Ovary (tissue), 9 donors: ENCODE measurements around the gene FAR2. TPM values are rescaled to one million over a fixed set of nuclear protein-coding genes. Genes with fewer than 3 reads are reported as not detected.

Experiments
- DNase-seq, 5 donors: peaks; one replicate each; pipeline ENCODE4 v3.0.0-alpha.2; 2019 to 2020
- H3K27ac ChIP-seq, 2 donors: fragments of 200-600 bp; one replicate each; pipeline versions ENCODE4 v1.5.1 to v1.8.0; 2019 to 2022
- H3K27me3 ChIP-seq: fragments of 200-600 bp; one replicate; pipeline ENCODE4 v1.8.0; 2022
- H3K36me3 ChIP-seq: fragments of 200-600 bp; sonication (generic); one replicate; pipeline ENCODE4 v1.5.1; 2019
- H3K4me1 ChIP-seq: one replicate; pipeline ENCODE4 v1.8.1; 2013; ENCODE audit warnings: mild to moderate bottlenecking, moderate library complexity; ENCODE audit not compliant: insufficient read depth
- H3K4me3 ChIP-seq: fragments of 200-600 bp; sonication (generic); one replicate; pipeline ENCODE4 v1.5.1; 2017
- H3K9me3 ChIP-seq, 2 donors: fragments of 200-600 bp in 1 of 2; sonication (generic) in 1 of 2; one replicate each; pipeline versions ENCODE4 v1.5.1 to v1.8.1; 2013 to 2019; ENCODE audit warnings: mild to moderate bottlenecking in 1 of 2, moderate library complexity in 1 of 2
- CTCF ChIP-seq, 3 donors: fragments of 450-650 bp in 2 of 3; fragments of 200-600 bp in 1 of 3; IDR thresholded peaks; one replicate each; pipeline versions ENCODE4 v1.5.1 to v1.8.0; 2016 to 2022; ENCODE audit warnings: antibody characterized with exemption in 3 of 3, mild to moderate bottlenecking in 1 of 3
- EP300 ChIP-seq: sonication (generic); formaldehyde crosslinking; IDR thresholded peaks from one replicate; pipeline ENCODE4 v1.6.1; 2017; ENCODE audit warnings: antibody characterized with exemption
- POLR2A ChIP-seq: fragments of 450-650 bp; IDR thresholded peaks from one replicate; pipeline ENCODE4 v1.6.1; 2017; ENCODE audit warnings: antibody characterized with exemption, mild to moderate bottlenecking, moderate library complexity
- WGBS, 3 donors: extraction: QIAGEN DNeasy Blood & Tissue Kit in 1 of 3; methylation state at CpG; one replicate each; pipeline versions ENCODE4 v1.1.5 to v1.1.7; 2013 to 2017; 5-methylcytosine and 5-hydroxymethylcytosine counted together
- intact Hi-C, 4 donors: fragments of 100-400 bp; cut with DNase I; formaldehyde crosslinking; loops; one replicate each; pipeline versions ENCODE4 v1.11.0 to v1.15.1; 2022 to 2023
- polyA plus RNA-seq, 2 donors: library from polyadenylated mRNA; stranded (reverse); fragments of 200-250 nt in 1 of 2; fragments of 350-450 nt in 1 of 2; fragmentation: Illumina TruSeq in 1 of 2; extraction: RNeasy Lipid Tissue Mini Kit (QIAGEN cat#74804) in 1 of 2; gene quantifications; one replicate each; pipeline ENCODE4 v1.2.3, GENCODE V29; 2013 to 2014
- total RNA-seq, 7 donors: library from RNA; depleted of rRNA in 2 of 7; stranded (reverse); fragments of >200 nt in 2 of 7; fragmentation: NEBNext Ultra II Directional in 3 of 7; extraction: Animal tissue kit (Norgen Biotek cat#: 25700) in 3 of 7; gene quantifications; one replicate each; pipeline versions ENCODE4 v1.1.0 to v1.2.4, GENCODE V29; 2016 to 2023
- donor health status: DM: no; HTN: no; CAD: no; lungs with moderate emphysema.
- donor health status: DM: no; HTN: no; CAD: no.
- donor health status: Bipolar disorder and iron deficiency.
- donor health status: DM: yes; HTN: yes; CAD: no.
- donor health status: DM: no; HTN: no; CAD: no.
- donor health status: DM: yes; HTN: yes; CAD: no.

The FAR2 gene
- total and polyA plus RNA-seq, 9 donors = 0.41 to 5.3 (median 1.5) TPM

DNA sequence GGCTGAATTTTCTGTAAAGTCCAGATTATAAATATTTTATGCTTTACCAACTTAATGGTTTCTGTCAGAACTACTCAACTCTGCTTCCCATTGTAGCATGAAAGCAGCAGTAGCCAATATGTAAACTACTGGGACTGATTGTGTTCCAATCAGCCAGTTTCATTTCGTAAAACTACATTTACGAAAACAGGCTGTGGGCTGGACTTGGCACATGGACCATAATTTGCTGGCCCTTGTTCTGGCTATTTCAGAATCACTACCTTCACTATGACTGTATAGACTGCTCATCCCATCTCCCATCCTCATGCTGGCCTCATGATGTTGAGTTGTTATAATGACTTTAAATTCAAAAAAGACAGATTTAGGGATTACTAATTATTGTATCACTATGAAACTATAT lies 38.7 kb downstream of the FAR2 start:
- Histone ChIP-seq H3K4me3 (no peak overlapping the region), H3K27ac (no peak overlapping the region), H3K27me3 (no peaks in the 10 kb centered on the region), H3K36me3 (no peaks in the 10 kb centered on the region), H3K9me3 (no peaks in the 10 kb centered on the region), H3K4me1 (no peaks in the 10 kb centered on the region)
- TF ChIP-seq EP300 (no peak), CTCF (IDR thresholded peaks at IDR 0.05) (no peak), POLR2A (no peak)
- 46 to 62% (median 62%) methylated on average over 2 of the region's 2 CpGs for WGBS, 3 donors
- intact Hi-C loops = no loop called here
- DNase-seq = no peak

GRCh38 chr12:29191267-29191850 lies 42.3 kb downstream of the FAR2 start:
- Histone ChIP-seq H3K9me3 (no peaks in the 10 kb centered on the region), H3K36me3 (no peaks in the 10 kb centered on the region), H3K27ac (no peak overlapping the region), H3K27me3 (no peaks in the 10 kb centered on the region), H3K4me3 (no peak overlapping the region), H3K4me1 (no peaks in the 10 kb centered on the region)
- DNase-seq = no peak
- intact Hi-C loops = no loop called here
- TF ChIP-seq EP300 = no peak
- TF ChIP-seq POLR2A = no peak
- no peak for TF ChIP-seq CTCF (IDR thresholded peaks at IDR 0.05)
- WGBS, 3 donors = 91 to 95% (median 92%) methylated on average over 6 of the region's 6 CpGs

- intact Hi-C loops = no loop called here
- H3K27ac ChIP-seq = no peak overlapping the region
- no peaks in the 10 kb centered on the region for H3K4me1 ChIP-seq
- TF ChIP-seq POLR2A (no peak), CTCF (IDR thresholded peaks at IDR 0.05) (no peak), EP300 (no peak)
- H3K9me3 ChIP-seq = no peaks in the 10 kb centered on the region
- DNase-seq = no peak
- 90 to 96% (median 91%) methylated on average over 1 of the region's 1 CpG for WGBS, 3 donors
- no peaks in the 10 kb centered on the region for H3K36me3 ChIP-seq
- H3K4me3 ChIP-seq = no peak overlapping the region
- no peaks in the 10 kb centered on the region for H3K27me3 ChIP-seq
Observed at GRCh38 chr12:29198901-29199300, 49.8 kb downstream of the FAR2 start.

DNA sequence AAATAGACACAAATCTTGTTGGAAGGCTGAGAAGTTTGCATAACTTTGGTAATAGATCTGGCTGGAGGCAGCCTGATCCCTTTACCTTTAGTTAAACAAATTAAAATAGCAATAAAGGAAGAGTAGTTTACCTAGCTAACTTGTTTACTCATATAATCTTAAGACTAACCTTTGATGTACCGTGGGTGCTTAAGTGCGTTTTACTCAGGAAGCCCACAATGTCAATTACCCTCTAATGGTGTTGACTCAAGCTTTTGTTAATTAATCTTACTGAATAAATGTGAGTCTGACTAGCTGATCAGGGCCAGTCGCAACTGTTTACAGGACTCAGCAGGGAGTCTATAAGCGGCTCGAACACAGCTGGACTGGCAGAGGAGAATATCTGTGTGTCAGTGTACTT lies 51.5 kb downstream of the FAR2 start:
- no peaks in the 10 kb centered on the region for H3K36me3 ChIP-seq
- no peak for TF ChIP-seq POLR2A
- no peak for TF ChIP-seq EP300
- no peak for TF ChIP-seq CTCF (IDR thresholded peaks at IDR 0.05)
- H3K4me3 ChIP-seq = no peak overlapping the region
- H3K27ac ChIP-seq = no peak overlapping the region
- no peak for DNase-seq
- 29 to 39% (median 32%) methylated on average over 5 of the region's 5 CpGs for WGBS, 3 donors
- no peaks in the 10 kb centered on the region for H3K4me1 ChIP-seq
- H3K9me3 ChIP-seq = no peaks in the 10 kb centered on the region
- intact Hi-C loops = no loop called here
- no peaks in the 10 kb centered on the region for H3K27me3 ChIP-seq
